ENCODE data around the gene GTF2IRD1. TPM values are rescaled to one million over a fixed set of nuclear protein-coding genes. Genes with fewer than 3 reads are reported as not detected.

GTF2IRD1 gene
- total RNA-seq, 1 experiment from 2014 or later = 53.6 TPM

DNA sequence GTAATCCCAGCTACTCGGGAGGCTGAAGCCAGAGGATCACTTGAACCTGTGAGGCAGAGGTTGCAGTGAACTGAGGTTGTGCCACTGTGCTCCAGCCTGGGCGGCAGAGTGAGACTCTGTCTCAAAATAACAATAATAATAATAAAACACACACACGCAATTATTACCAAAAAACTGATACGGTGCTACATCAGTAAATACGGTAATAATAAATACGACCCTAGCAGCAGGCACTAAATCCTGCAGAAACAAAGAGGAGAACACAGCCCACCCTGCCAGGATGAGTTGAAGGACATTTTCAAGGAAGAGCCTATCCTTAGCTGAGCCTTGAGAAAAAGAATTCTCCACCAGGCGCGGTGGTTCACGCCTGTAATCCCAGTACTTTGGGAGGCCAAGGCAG is 169.4 kb downstream of the GTF2IRD1 start:
- Histone ChIP-seq H3K4me3 (ENCODE audit: low read depth, low read length) (no peak overlapping the region), H3K27me3 (replicated peaks; ENCODE audit: control insufficient read depth, insufficient read depth, low read length) (no peaks in the 10 kb centered on the region), H3K36me3 (ENCODE audit: control insufficient read depth, insufficient read depth, low read length) (no peaks in the 10 kb centered on the region), H3K4me1 (no peaks in the 10 kb centered on the region; the same call in 1 of the 2 replicates), H3K9me3 (no peaks in the 10 kb centered on the region)
- no TSS peak for BruUV-seq (replicated peaks)
- ChIA-PET CTCF (no interaction called here), POLR2A (no interaction called here)
- Mint-ChIP-seq H3K9me3 (ENCODE audit: unreplicated experiment) (no peaks in the 10 kb centered on the region), H3K36me3 (ENCODE audit: insufficient read depth, unreplicated experiment) (no peaks in the 10 kb centered on the region), H3K27ac (ENCODE audit: unreplicated experiment) (no peak overlapping the region), H3K27me3 (ENCODE audit: insufficient read depth, unreplicated experiment) (no peaks in the 10 kb centered on the region), H3K4me3 (ENCODE audit: unreplicated experiment) (no peak overlapping the region), H3K4me1 (ENCODE audit: low read depth, unreplicated experiment) (no peaks in the 10 kb centered on the region)
- TF ChIP-seq, protein P1, sequence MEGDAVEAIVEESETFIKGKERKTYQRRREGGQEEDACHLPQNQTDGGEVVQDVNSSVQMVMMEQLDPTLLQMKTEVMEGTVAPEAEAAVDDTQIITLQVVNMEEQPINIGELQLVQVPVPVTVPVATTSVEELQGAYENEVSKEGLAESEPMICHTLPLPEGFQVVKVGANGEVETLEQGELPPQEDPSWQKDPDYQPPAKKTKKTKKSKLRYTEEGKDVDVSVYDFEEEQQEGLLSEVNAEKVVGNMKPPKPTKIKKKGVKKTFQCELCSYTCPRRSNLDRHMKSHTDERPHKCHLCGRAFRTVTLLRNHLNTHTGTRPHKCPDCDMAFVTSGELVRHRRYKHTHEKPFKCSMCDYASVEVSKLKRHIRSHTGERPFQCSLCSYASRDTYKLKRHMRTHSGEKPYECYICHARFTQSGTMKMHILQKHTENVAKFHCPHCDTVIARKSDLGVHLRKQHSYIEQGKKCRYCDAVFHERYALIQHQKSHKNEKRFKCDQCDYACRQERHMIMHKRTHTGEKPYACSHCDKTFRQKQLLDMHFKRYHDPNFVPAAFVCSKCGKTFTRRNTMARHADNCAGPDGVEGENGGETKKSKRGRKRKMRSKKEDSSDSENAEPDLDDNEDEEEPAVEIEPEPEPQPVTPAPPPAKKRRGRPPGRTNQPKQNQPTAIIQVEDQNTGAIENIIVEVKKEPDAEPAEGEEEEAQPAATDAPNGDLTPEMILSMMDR (IDR thresholded peaks at IDR 0.05; ENCODE audit: insufficient read depth in 1 of 2, low read depth in 1 of 2, low read length in 1 of 2, severe bottlenecking in 1 of 2, unreplicated experiment in 1 of 2) = no peak
- no peak for DNase-seq
- intact Hi-C loops (cut with micrococcal nuclease; ENCODE audit: unreplicated experiment) = no loop called here

DNA sequence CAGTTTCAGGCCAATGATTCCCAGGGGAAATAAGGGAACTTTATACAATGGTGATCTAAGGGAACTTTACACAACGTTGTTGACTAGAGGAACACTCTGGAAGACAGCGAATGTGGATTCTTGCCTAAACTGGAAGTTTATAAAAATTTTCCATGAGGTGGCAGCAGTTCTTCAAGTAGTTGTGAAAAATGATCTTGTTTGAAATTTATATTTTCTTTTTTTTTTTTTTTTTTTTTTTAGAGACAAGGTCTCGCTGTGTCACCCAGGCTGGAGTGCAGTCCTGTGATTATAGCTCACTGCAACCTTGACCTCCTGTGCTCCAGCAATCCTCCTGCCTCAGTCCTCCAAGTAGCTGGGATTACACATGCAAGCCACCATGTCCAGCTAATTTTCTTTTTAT is 171.7 kb downstream of the GTF2IRD1 start:
- no peak overlapping the region for H3K4me3 ChIP-seq (ENCODE audit: low read depth, low read length)
- TF ChIP-seq, protein P1 (IDR thresholded peaks at IDR 0.05; ENCODE audit: insufficient read depth in 1 of 2, low read depth in 1 of 2, low read length in 1 of 2, severe bottlenecking in 1 of 2, unreplicated experiment in 1 of 2) = no peak
- CTCF ChIA-PET = interaction anchor here (0.7 kb wide), 1 partner anchor 28 kb away, joined by 3 read pairs; no protein-coding TSS in a partner anchor
- no peak overlapping the region for H3K4me3 Mint-ChIP-seq (ENCODE audit: unreplicated experiment)
- H3K9me3 Mint-ChIP-seq (ENCODE audit: unreplicated experiment) = no peaks in the 10 kb centered on the region
- H3K36me3 Mint-ChIP-seq (ENCODE audit: insufficient read depth, unreplicated experiment) = no peaks in the 10 kb centered on the region
- no peaks in the 10 kb centered on the region; the same call in 1 of the 2 replicates for H3K4me1 ChIP-seq
- intact Hi-C loops (cut with micrococcal nuclease; ENCODE audit: unreplicated experiment) = no loop called here
- H3K36me3 ChIP-seq (ENCODE audit: control insufficient read depth, insufficient read depth, low read length) = no peaks in the 10 kb centered on the region
- no TSS peak for BruUV-seq (replicated peaks)
- POLR2A ChIA-PET = no interaction called here
- H3K27me3 Mint-ChIP-seq (ENCODE audit: insufficient read depth, unreplicated experiment) = no peaks in the 10 kb centered on the region
- H3K4me1 Mint-ChIP-seq (ENCODE audit: low read depth, unreplicated experiment) = no peaks in the 10 kb centered on the region
- H3K27me3 ChIP-seq (replicated peaks; ENCODE audit: control insufficient read depth, insufficient read depth, low read length) = no peaks in the 10 kb centered on the region
- peak in 1 of 2 experiments; percentile 30 for DNase-seq
- no peak overlapping the region for H3K27ac Mint-ChIP-seq (ENCODE audit: unreplicated experiment)
- no peaks in the 10 kb centered on the region for H3K9me3 ChIP-seq

- Histone ChIP-seq H3K27me3 (replicated peaks; ENCODE audit: control insufficient read depth, insufficient read depth, low read length) (no peaks in the 10 kb centered on the region), H3K9me3 (no peaks in the 10 kb centered on the region), H3K36me3 (ENCODE audit: control insufficient read depth, insufficient read depth, low read length) (no peaks in the 10 kb centered on the region), H3K4me1 (no peaks in the 10 kb centered on the region; the same call in 1 of the 2 replicates), H3K4me3 (ENCODE audit: low read depth, low read length) (no peak overlapping the region)
- POLR2A ChIA-PET = no interaction called here
- TF ChIP-seq, protein P1 (IDR thresholded peaks at IDR 0.05; ENCODE audit: insufficient read depth in 1 of 2, low read depth in 1 of 2, low read length in 1 of 2, severe bottlenecking in 1 of 2, unreplicated experiment in 1 of 2) = no peak
- Mint-ChIP-seq H3K4me1 (ENCODE audit: low read depth, unreplicated experiment) (no peaks in the 10 kb centered on the region), H3K27me3 (ENCODE audit: insufficient read depth, unreplicated experiment) (no peaks in the 10 kb centered on the region), H3K4me3 (ENCODE audit: unreplicated experiment) (no peak overlapping the region), H3K9me3 (ENCODE audit: unreplicated experiment) (no peaks in the 10 kb centered on the region), H3K36me3 (ENCODE audit: insufficient read depth, unreplicated experiment) (no peaks in the 10 kb centered on the region), H3K27ac (ENCODE audit: unreplicated experiment) (peak overlapping the region; percentile 39)
- intact Hi-C loops (cut with micrococcal nuclease; ENCODE audit: unreplicated experiment) = no loop called here
- BruUV-seq (replicated peaks) = no TSS peak
- CTCF ChIA-PET = interaction anchor here (0.6 kb wide), 1 partner anchor 37 kb away, joined by 5 read pairs; no protein-coding TSS in a partner anchor
- no peak for DNase-seq
Measured at GRCh38 chr7:74627661-74628411, 174.1 kb downstream of the GTF2IRD1 start.
